ENCODE results near the gene INTS7. TPM values are rescaled to one million over a fixed set of nuclear protein-coding genes. Genes with fewer than 3 reads are reported as not detected.

The INTS7 gene
- total RNA-seq, 2 donors from 2014 or later: 27.6 to 32.8 TPM

GRCh38 chr1:212060632-212061472 lies 25.5 kb upstream of the INTS7 start:
- no peaks in the 10 kb centered on the region for H3K27me3 Mint-ChIP-seq (ENCODE audit: insufficient read depth)
- Histone ChIP-seq H3K4me3 (ENCODE audit: low read length) (no peak overlapping the region), H3K36me3 (ENCODE audit: control insufficient read depth, insufficient read depth, low read length) (peaks cover 46% of the 10 kb centered on the region), H3K9ac (ENCODE audit: extremely low read depth, low read length, poor library complexity, severe bottlenecking) (no peak overlapping the region), H3K4me1 (ENCODE audit: control insufficient read depth, insufficient read depth, low read length) (no peaks in the 10 kb centered on the region), H3K27ac (ENCODE audit: low read depth, low read length) (no peak overlapping the region), H3K27me3 (ENCODE audit: control insufficient read depth, insufficient read depth, low read length, poor library complexity, severe bottlenecking) (no peaks in the 10 kb centered on the region), H3K9me3 (ENCODE audit: control insufficient read depth, low read length) (peaks cover 26% of the 10 kb centered on the region)
- no peaks in the 10 kb centered on the region for H3K4me1 Mint-ChIP-seq
- TF ChIP-seq CTCF (conservative IDR thresholded peaks at IDR 0.05): no peak
- H3K4me3 Mint-ChIP-seq: no peak overlapping the region
- H3K27ac Mint-ChIP-seq: no peak overlapping the region
- peaks cover 5% of the 10 kb centered on the region for H3K9me3 Mint-ChIP-seq
- 81 to 87% methylated on average over 3 to 6 of the region's 6 CpGs for WGBS, 2 experiments (ENCODE audit: insufficient coverage in 1 of 2, insufficient read length in 1 of 2)
- DNase-seq: no peak
- H3K36me3 Mint-ChIP-seq (ENCODE audit: low read depth): peaks cover 49% of the 10 kb centered on the region

GRCh38 chr1:212055333-212055732 lies 20.0 kb upstream of the INTS7 start:
- WGBS, 2 experiments (ENCODE audit: insufficient coverage in 1 of 2, insufficient read length in 1 of 2): 91% methylated on average over 2 of the region's 2 CpGs; no CpG with 5 or more reads in 1 of the 2 experiments
- no peak for TF ChIP-seq CTCF (conservative IDR thresholded peaks at IDR 0.05)

GRCh38 chr1:212053993-212054392 lies 18.6 kb upstream of the INTS7 start:
- no peak overlapping the region for H3K4me3 ChIP-seq (ENCODE audit: low read length)
- no peak for DNase-seq
- no peaks in the 10 kb centered on the region for H3K27me3 ChIP-seq (ENCODE audit: control insufficient read depth, insufficient read depth, low read length, poor library complexity, severe bottlenecking)
- H3K36me3 Mint-ChIP-seq (ENCODE audit: low read depth): peaks cover 77% of the 10 kb centered on the region
- peaks cover 81% of the 10 kb centered on the region for H3K36me3 ChIP-seq (ENCODE audit: control insufficient read depth, insufficient read depth, low read length)
- no peaks in the 10 kb centered on the region for H3K27me3 Mint-ChIP-seq (ENCODE audit: insufficient read depth)
- H3K27ac ChIP-seq (ENCODE audit: low read depth, low read length): no peak overlapping the region
- H3K9me3 Mint-ChIP-seq: peaks cover 7% of the 10 kb centered on the region
- TF ChIP-seq CTCF (conservative IDR thresholded peaks at IDR 0.05): no peak
- no peak overlapping the region for H3K27ac Mint-ChIP-seq
- no peak overlapping the region for H3K9ac ChIP-seq (ENCODE audit: extremely low read depth, low read length, poor library complexity, severe bottlenecking)
- no peak overlapping the region for H3K4me3 Mint-ChIP-seq
- peaks cover 26% of the 10 kb centered on the region for H3K9me3 ChIP-seq (ENCODE audit: control insufficient read depth, low read length)
- H3K4me1 Mint-ChIP-seq: peaks cover 5% of the 10 kb centered on the region
- 90 to 92% methylated on average over 1 of the region's 1 CpG for WGBS, 2 experiments (ENCODE audit: insufficient coverage in 1 of 2, insufficient read length in 1 of 2)
- H3K4me1 ChIP-seq (ENCODE audit: control insufficient read depth, insufficient read depth, low read length): no peaks in the 10 kb centered on the region

More at GRCh38 chr1:212055333-212055732, 20.0 kb upstream of the INTS7 start:
- H3K4me3 ChIP-seq (ENCODE audit: low read length): no peak overlapping the region
- no peaks in the 10 kb centered on the region for H3K4me1 ChIP-seq (ENCODE audit: control insufficient read depth, insufficient read depth, low read length)
- Mint-ChIP-seq H3K36me3 (ENCODE audit: low read depth) (peaks cover 77% of the 10 kb centered on the region), H3K9me3 (peaks cover 7% of the 10 kb centered on the region), H3K27me3 (ENCODE audit: insufficient read depth) (no peaks in the 10 kb centered on the region), H3K4me3 (no peak overlapping the region), H3K4me1 (peaks cover 5% of the 10 kb centered on the region), H3K27ac (no peak overlapping the region)
- no peak overlapping the region for H3K27ac ChIP-seq (ENCODE audit: low read depth, low read length)
- peaks cover 68% of the 10 kb centered on the region for H3K36me3 ChIP-seq (ENCODE audit: control insufficient read depth, insufficient read depth, low read length)
- no peaks in the 10 kb centered on the region for H3K27me3 ChIP-seq (ENCODE audit: control insufficient read depth, insufficient read depth, low read length, poor library complexity, severe bottlenecking)
- peaks cover 26% of the 10 kb centered on the region for H3K9me3 ChIP-seq (ENCODE audit: control insufficient read depth, low read length)
- H3K9ac ChIP-seq (ENCODE audit: extremely low read depth, low read length, poor library complexity, severe bottlenecking): no peak overlapping the region
- no peak for DNase-seq

All from endodermal cell (in vitro differentiated cells).